ENCODE data around the gene OR2A14. TPM values are rescaled to one million over a fixed set of nuclear protein-coding genes. Genes with fewer than 3 reads are reported as not detected.

Gene OR2A14
- not detected for total RNA-seq
- long read RNA-seq, partial matches to known transcripts, result 0 of 1 reads
- long read RNA-seq, other reads (novel, unspliced or antisense), result 1 of 1 reads

- Histone ChIP-seq H3K4me1 (no peaks in the 10 kb centered on the region), H3K4me3 (no peak within 1 kb of the TSS), H3K9me3 (no peaks in the 10 kb centered on the region), H3K27me3 (no peaks in the 10 kb centered on the region), H3K36me3 (no peaks in the 10 kb centered on the region), H3K27ac (no peak within 1 kb of the TSS)
- intact Hi-C loops (cut with DNase I), result no loop called here
- TF ChIP-seq CTCF (IDR thresholded peaks at IDR 0.05), result no peak
- DNase-seq (no peak), ATAC-seq (no peak)
Measured at GRCh38 chr7:144122876-144123275, at the start of gene OR2A14. Gene OR2A14, plus strand, starts transcription at chr7:144123176. Its CDS starts 5,937 bp downstream, at chr7:144129113.

- Histone ChIP-seq H3K27ac (no peak overlapping the region), H3K36me3 (no peaks in the 10 kb centered on the region), H3K9me3 (no peaks in the 10 kb centered on the region), H3K27me3 (no peaks in the 10 kb centered on the region), H3K4me1 (no peaks in the 10 kb centered on the region), H3K4me3 (no peak overlapping the region)
- no peak for TF ChIP-seq CTCF (IDR thresholded peaks at IDR 0.05)
- ATAC-seq, result no peak
- no peak for DNase-seq
- intact Hi-C loops (cut with DNase I), result no loop called here
Measured at GRCh38 chr7:144074374-144074773, 48.6 kb upstream of the OR2A14 start.

GRCh38 chr7:144085978-144086377, 37.0 kb upstream of the OR2A14 start, which contains the start of gene OR2A12:
Gene OR2A12, plus strand, starts transcription at chr7:144086278. Its CDS starts 8,830 bp downstream, at chr7:144095108.
- H3K9me3 ChIP-seq, result no peaks in the 10 kb centered on the region
- no peak for TF ChIP-seq CTCF (IDR thresholded peaks at IDR 0.05)
- no peaks in the 10 kb centered on the region for H3K4me1 ChIP-seq
- H3K27me3 ChIP-seq, result no peaks in the 10 kb centered on the region
- no peak for ATAC-seq
- H3K36me3 ChIP-seq, result no peaks in the 10 kb centered on the region
- DNase-seq, result no peak
- no peak within 1 kb of the TSS for H3K27ac ChIP-seq
- intact Hi-C loops (cut with DNase I), result no loop called here
- H3K4me3 ChIP-seq, result no peak within 1 kb of the TSS

GRCh38 chr7:144086730-144087129, 36.2 kb upstream of the OR2A14 start:
- no peak for TF ChIP-seq CTCF (IDR thresholded peaks at IDR 0.05)
- intact Hi-C loops (cut with DNase I), result no loop called here
- H3K4me1 ChIP-seq, result no peaks in the 10 kb centered on the region
- no peak overlapping the region for H3K4me3 ChIP-seq
- ATAC-seq, result no peak
- no peaks in the 10 kb centered on the region for H3K36me3 ChIP-seq
- DNase-seq, result no peak
- H3K27me3 ChIP-seq, result no peaks in the 10 kb centered on the region
- no peak overlapping the region for H3K27ac ChIP-seq
- no peaks in the 10 kb centered on the region for H3K9me3 ChIP-seq

GRCh38 chr7:144087230-144087629, 35.7 kb upstream of the OR2A14 start:
- Histone ChIP-seq H3K4me1 (no peaks in the 10 kb centered on the region), H3K4me3 (no peak overlapping the region), H3K27ac (no peak overlapping the region), H3K27me3 (no peaks in the 10 kb centered on the region), H3K9me3 (no peaks in the 10 kb centered on the region), H3K36me3 (no peaks in the 10 kb centered on the region)
- DNase-seq (no peak), ATAC-seq (no peak)
- intact Hi-C loops (cut with DNase I), result no loop called here
- TF ChIP-seq CTCF (IDR thresholded peaks at IDR 0.05), result no peak

GRCh38 chr7:144090667-144091066, 32.3 kb upstream of the OR2A14 start:
- ATAC-seq (no peak), DNase-seq (no peak)
- H3K27ac ChIP-seq, result no peak overlapping the region
- no peaks in the 10 kb centered on the region for H3K9me3 ChIP-seq
- no peak for TF ChIP-seq CTCF (IDR thresholded peaks at IDR 0.05)
- H3K36me3 ChIP-seq, result no peaks in the 10 kb centered on the region
- no peaks in the 10 kb centered on the region for H3K4me1 ChIP-seq
- intact Hi-C loops (cut with DNase I), result no loop called here
- H3K4me3 ChIP-seq, result no peak overlapping the region
- peaks cover 10% of the 10 kb centered on the region for H3K27me3 ChIP-seq
